GM21423 (cell line): ENCODE results near the gene LAIR1.
"Not testable (repeated sequence)": the region's sequence is repeated elsewhere in the genome, so short reads cannot be mapped to it uniquely, and the experiment has no call there.

ENCODE experiments used
- ATAC-seq: cut with Tn5 transposase; IDR thresholded peaks from one replicate; pipeline ENCODE4 v1.9.1; 2021; ENCODE audit warnings: mild to moderate bottlenecking, moderate library complexity; ENCODE audit not compliant: unreplicated experiment

Gene LAIR1

GRCh38 chr19:54364775-54365257, at the start of gene LAIR1:
LAIR1 (minus strand) TSS chr19:54364931; CDS start chr19:54364804, 127 bp downstream.
- no peak for ATAC-seq

GRCh38 chr19:54414156-54414555, 49.4 kb upstream of the LAIR1 start:
- ATAC-seq = no peak

- no peak for ATAC-seq
Measured at GRCh38 chr19:54412877-54413276, 48.1 kb upstream of the LAIR1 start.

- no peak for ATAC-seq
Measured at GRCh38 chr19:54411033-54411432, 46.3 kb upstream of the LAIR1 start.

- ATAC-seq = no peak
Measured at GRCh38 chr19:54408456-54409026, 43.8 kb upstream of the LAIR1 start.

GRCh38 chr19:54407780-54408179, 43.0 kb upstream of the LAIR1 start:
- no peak for ATAC-seq

- no peak for ATAC-seq
Measured at GRCh38 chr19:54405628-54406027, 40.9 kb upstream of the LAIR1 start.

GRCh38 chr19:54403054-54403453, 38.3 kb upstream of the LAIR1 start:
- no peak for ATAC-seq

GRCh38 chr19:54400913-54401312, 36.2 kb upstream of the LAIR1 start:
- ATAC-seq = no peak

- ATAC-seq = no peak
Measured at GRCh38 chr19:54399189-54399588, 34.5 kb upstream of the LAIR1 start.

GRCh38 chr19:54395685-54396084, 31.0 kb upstream of the LAIR1 start:
- ATAC-seq = no peak

- ATAC-seq = no peak
Measured at GRCh38 chr19:54393381-54393780, 28.6 kb upstream of the LAIR1 start.

- ATAC-seq = no peak
Measured at GRCh38 chr19:54392105-54392504, 27.4 kb upstream of the LAIR1 start.

- no peak for ATAC-seq
Measured at GRCh38 chr19:54391589-54392061, 26.9 kb upstream of the LAIR1 start.

GRCh38 chr19:54390942-54391577, 26.3 kb upstream of the LAIR1 start:
- no peak for ATAC-seq

- ATAC-seq = no peak
Measured at GRCh38 chr19:54389553-54389952, 24.8 kb upstream of the LAIR1 start.

- no peak for ATAC-seq
Measured at GRCh38 chr19:54388802-54389139, 24.0 kb upstream of the LAIR1 start.

GRCh38 chr19:54387991-54388801, 23.5 kb upstream of the LAIR1 start:
- ATAC-seq = no peak

GRCh38 chr19:54383330-54383729, 18.6 kb upstream of the LAIR1 start:
- ATAC-seq = no peak

- not testable (repeated sequence) for ATAC-seq
Measured at GRCh38 chr19:54382041-54382440, 17.3 kb upstream of the LAIR1 start.

GRCh38 chr19:54380897-54381296, 16.2 kb upstream of the LAIR1 start:
- no peak for ATAC-seq

- no peak for ATAC-seq
Measured at GRCh38 chr19:54379187-54379678, 14.5 kb upstream of the LAIR1 start.
